Lower leg skin (tissue), 4 donors: ENCODE measurements around the gene RNF138. TPM values are rescaled to one million over a fixed set of nuclear protein-coding genes. Genes with fewer than 3 reads are reported as not detected.
"Not testable (repeated sequence)": the region's sequence is repeated elsewhere in the genome, so short reads cannot be mapped to it uniquely, and the experiment has no call there.

Source experiments
- DNase-seq, 2 donors: peaks; one replicate each; pipeline ENCODE4 v3.0.0-alpha.2; 2019; ENCODE audit warnings: low spot score in 2 of 2
- H3K4me3 ChIP-seq: fragments of 200-600 bp; sonication (generic); 2 replicates; pipeline ENCODE4 v1.5.1; 2017; ENCODE audit warnings: mild to moderate bottlenecking, low read depth; ENCODE audit not compliant: poor library complexity, severe bottlenecking
- POLR2A ChIP-seq, 2 donors: fragments of 450-650 bp; IDR thresholded peaks; one replicate each; pipeline ENCODE4 v1.6.1; 2016 to 2017; ENCODE audit warnings: antibody characterized with exemption in 2 of 2, mild to moderate bottlenecking in 1 of 2, moderate library complexity in 1 of 2
- WGBS, 2 donors: methylation state at CpG; one replicate each; pipeline ENCODE4 v1.1.5; 2018; 5-methylcytosine and 5-hydroxymethylcytosine counted together
- intact Hi-C: fragments of 100-400 bp; cut with DNase I; formaldehyde crosslinking; loops from one replicate; pipeline ENCODE4 v1.15.0; 2023; ENCODE audit warnings: low total_unique reads
- total RNA-seq, 4 donors: library from RNA; depleted of rRNA; stranded (reverse); fragments of >200 nt; gene quantifications; one replicate each; pipeline ENCODE4 v1.1.0, GENCODE V29; 2016
- TF ChIP-seq, protein P1 (sequence below), 3 donors: fragments of 450-650 bp; IDR thresholded peaks; one replicate each; pipeline ENCODE4 v1.5.1; 2016; ENCODE audit warnings: antibody characterized with exemption in 3 of 3, mild to moderate bottlenecking in 3 of 3, moderate library complexity in 2 of 3

RNF138 gene
- total RNA-seq, 4 donors from 2014 or later, result 8.5 to 19.5 (median 14.9) TPM

DNA sequence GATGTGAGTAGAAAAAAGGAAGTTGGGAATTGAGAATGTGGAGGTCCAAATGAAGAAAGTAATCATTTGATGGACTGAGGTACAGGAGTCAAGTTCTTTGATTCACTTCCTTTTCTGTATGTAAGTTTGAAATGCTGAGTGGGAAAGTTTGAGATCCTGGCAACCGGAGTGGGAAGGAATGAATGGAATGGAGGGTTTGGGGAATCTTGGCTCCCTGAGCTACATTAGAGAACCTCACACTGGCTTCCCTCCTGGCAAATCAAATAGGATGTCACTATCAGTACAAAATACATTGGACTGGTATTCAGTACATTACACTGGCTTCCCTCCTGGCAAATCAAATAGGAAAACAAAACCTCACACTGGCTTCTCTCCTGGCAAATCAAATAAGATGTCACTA is 9.8 kb upstream of the RNF138 start:
- 62 to 72% methylated on average over 1 of the region's 1 CpG for WGBS, 2 donors
- DNase-seq, result no peak
- intact Hi-C loops, result no loop called here
- TF ChIP-seq, protein P1, sequence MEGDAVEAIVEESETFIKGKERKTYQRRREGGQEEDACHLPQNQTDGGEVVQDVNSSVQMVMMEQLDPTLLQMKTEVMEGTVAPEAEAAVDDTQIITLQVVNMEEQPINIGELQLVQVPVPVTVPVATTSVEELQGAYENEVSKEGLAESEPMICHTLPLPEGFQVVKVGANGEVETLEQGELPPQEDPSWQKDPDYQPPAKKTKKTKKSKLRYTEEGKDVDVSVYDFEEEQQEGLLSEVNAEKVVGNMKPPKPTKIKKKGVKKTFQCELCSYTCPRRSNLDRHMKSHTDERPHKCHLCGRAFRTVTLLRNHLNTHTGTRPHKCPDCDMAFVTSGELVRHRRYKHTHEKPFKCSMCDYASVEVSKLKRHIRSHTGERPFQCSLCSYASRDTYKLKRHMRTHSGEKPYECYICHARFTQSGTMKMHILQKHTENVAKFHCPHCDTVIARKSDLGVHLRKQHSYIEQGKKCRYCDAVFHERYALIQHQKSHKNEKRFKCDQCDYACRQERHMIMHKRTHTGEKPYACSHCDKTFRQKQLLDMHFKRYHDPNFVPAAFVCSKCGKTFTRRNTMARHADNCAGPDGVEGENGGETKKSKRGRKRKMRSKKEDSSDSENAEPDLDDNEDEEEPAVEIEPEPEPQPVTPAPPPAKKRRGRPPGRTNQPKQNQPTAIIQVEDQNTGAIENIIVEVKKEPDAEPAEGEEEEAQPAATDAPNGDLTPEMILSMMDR (IDR thresholded peaks at IDR 0.05), result no peak
- no peak for TF ChIP-seq POLR2A (IDR thresholded peaks at IDR 0.05)
- H3K4me3 ChIP-seq, result no peak overlapping the region

DNA sequence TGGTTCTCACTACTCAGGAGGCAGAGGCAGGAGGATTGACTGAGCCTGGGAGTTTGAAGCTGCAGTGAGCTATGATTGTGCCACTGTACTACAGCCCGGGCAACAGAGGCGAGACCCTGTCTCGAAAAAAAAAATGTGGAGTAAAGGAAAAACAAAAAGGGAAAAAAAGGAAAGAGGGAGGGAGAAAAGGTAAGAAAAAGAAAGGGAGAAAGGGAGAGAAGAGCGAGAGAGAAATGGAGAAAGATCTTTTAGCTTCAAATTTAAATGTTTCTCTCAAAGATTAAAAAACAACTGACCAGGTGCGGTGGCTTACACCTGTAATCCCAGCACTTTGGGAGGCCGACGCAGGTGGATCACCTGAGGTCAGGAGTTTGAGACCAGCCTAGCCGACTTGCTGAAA is 7.9 kb upstream of the RNF138 start:
- H3K4me3 ChIP-seq, result no peak overlapping the region
- DNase-seq, result no peak
- 96 to 97% methylated on average over 8 of the region's 8 CpGs for WGBS, 2 donors
- no peak for TF ChIP-seq POLR2A (IDR thresholded peaks at IDR 0.05)
- TF ChIP-seq, protein P1 (IDR thresholded peaks at IDR 0.05), result no peak
- intact Hi-C loops, result no loop called here

DNA sequence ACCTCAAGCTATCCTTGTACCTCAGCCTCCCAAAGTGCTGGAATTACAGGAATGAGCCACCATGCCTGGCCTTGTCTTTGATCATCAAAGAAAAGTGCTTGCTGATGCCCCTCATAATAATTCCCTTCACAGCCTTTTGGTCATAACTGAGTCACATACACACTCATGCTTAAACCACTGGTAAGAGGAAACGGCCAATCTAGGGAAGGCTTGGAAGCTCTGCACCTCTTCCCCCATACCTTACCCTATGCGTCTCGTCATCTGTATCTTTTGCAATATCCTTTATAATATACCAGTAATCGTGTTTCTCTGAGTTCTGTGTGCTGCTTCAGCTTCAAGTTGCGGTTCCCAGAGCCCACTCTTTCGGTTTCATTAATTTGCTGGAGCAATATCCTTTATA is 4.8 kb upstream of the RNF138 start:
- DNase-seq, result no peak
- TF ChIP-seq POLR2A (IDR thresholded peaks at IDR 0.05), result no peak
- TF ChIP-seq, protein P1 (IDR thresholded peaks at IDR 0.05), result no peak
- intact Hi-C loops, result no loop called here
- 72 to 91% methylated on average over 6 of the region's 6 CpGs for whole genome bisulfite sequencing, 2 donors
- no peak overlapping the region for H3K4me3 ChIP-seq

DNA sequence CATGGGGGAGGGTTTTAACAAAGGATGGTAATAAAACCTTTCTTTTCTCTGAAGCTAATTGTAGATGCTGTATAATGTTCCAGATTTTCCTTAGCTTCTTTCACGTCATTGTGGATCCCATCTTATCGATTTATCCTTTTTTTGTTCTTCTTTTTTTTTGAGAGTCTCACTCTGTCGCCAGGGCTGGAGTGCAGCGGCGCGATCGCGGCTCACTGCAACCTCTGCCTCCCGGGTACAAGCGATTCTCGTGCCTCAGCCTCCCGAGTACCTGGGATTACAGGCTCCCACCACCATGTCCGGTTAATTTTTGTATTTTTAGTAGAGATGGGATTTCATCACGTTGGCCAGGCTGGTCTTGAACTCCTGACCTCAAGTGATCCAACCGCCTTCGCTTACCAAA is 843 bp upstream of the RNF138 start:
- DNase-seq, H3K4me3 ChIP-seq: not testable (repeated sequence)
- 96 to 97% methylated on average over 16 of the region's 16 CpGs for WGBS, 2 donors
- intact Hi-C loops, result loop anchor here (5.0 kb wide), 1 partner anchor 74 kb away; the partner anchor contains the start of gene RNF125

DNA sequence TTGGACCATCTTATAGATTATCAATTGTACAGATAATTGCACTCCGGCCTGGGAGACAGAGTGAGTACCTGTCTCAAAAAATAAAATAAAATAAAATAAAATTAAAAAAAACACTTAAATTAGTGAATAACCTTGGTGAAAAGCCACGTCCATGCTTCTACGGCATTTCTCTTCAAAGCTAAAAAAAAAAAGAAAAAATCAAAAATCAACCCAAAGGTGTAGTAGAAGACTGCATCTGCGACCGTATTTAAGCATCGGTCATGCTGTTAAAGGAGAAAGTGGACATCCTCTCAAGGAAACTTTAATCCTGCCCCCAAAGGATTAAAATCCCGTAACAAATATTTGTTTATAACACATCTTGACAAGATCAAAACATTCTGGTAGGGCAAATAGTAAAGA is 350 bp upstream of the RNF138 start:
- TF ChIP-seq POLR2A (IDR thresholded peaks at IDR 0.05), result no peak
- TF ChIP-seq, protein P1 (IDR thresholded peaks at IDR 0.05), result no peak
- intact Hi-C loops, result loop anchor here (5.0 kb wide), 1 partner anchor 74 kb away; the partner anchor contains the start of gene RNF125
- WGBS, 2 donors, result 40 to 49% methylated on average over 7 of the region's 7 CpGs
- no peak overlapping the region for H3K4me3 ChIP-seq
- no peak for DNase-seq

DNA sequence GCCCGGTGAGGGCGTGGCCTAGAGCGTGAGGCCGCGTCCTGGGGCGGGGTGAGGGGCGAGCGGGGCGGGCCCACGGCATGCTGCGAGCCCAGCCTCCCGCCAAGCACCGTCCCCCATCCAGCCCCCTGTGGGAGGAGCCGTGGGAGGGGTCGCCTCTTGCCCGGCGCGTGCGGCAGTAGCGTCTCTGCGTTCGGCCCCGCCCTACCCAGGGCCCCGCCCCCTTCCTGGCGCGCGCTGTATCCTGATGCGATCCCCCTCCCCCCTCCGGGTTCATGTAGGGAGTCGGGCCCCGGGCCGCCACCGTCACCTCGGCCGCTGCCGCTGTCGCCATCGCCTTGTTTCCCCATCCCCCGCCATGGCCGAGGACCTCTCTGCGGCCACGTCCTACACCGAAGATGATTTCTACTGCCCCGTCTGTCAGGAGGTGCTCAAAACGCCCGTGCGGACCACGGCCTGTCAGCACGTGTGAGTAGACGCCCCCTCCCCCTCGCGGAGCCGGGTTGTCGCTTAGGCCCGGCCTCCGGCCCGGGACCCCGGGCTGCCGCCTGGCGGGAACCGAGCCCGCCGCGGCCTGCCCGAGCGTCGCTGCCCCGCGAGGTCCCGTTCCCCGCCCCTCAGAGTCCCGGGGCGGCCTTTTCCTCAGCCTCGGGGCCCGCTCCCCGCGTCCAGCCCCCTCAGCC is 888 bp downstream of the RNF138 start:
- intact Hi-C loops, result loop anchor here (5.0 kb wide), 1 partner anchor 75 kb away; the partner anchor contains the start of gene RNF125
- peak; percentile 99 to 100 for DNase-seq
- no peak for TF ChIP-seq POLR2A (IDR thresholded peaks at IDR 0.05)
- TF ChIP-seq, protein P1 (IDR thresholded peaks at IDR 0.05), result no peak
- H3K4me3 ChIP-seq, result peak overlapping the region; percentile 71
- WGBS, 2 donors, result 0 to 1% methylated on average over 40 to 56 of the region's 77 CpGs
